Duodenal mucosa (tissue), 2 donors: ENCODE data around the gene TNFRSF9.
"Not testable (repeated sequence)": the region's sequence is repeated elsewhere in the genome, so short reads cannot be mapped to it uniquely, and the experiment has no call there.

Source experiments
- H3K27ac ChIP-seq: one replicate; pipeline ENCODE4 v1.7.0; 2013; ENCODE audit warnings: low read depth, low read length
- H3K27me3 ChIP-seq, 2 donors: one replicate each; pipeline ENCODE4 v1.7.0; 2013; ENCODE audit warnings: low read length in 2 of 2, control low read depth in 1 of 2; ENCODE audit not compliant: insufficient read depth in 2 of 2, control insufficient read depth in 1 of 2
- H3K36me3 ChIP-seq, 2 donors: one replicate each; pipeline ENCODE4 v1.7.0; 2013; ENCODE audit warnings: low read length in 2 of 2, control low read depth in 1 of 2; ENCODE audit not compliant: insufficient read depth in 2 of 2, control insufficient read depth in 1 of 2
- H3K4me1 ChIP-seq, 2 donors: one replicate each; pipeline ENCODE4 v1.7.0; 2013; ENCODE audit warnings: low read length in 2 of 2, control low read depth in 1 of 2; ENCODE audit not compliant: insufficient read depth in 2 of 2, control insufficient read depth in 1 of 2
- H3K4me3 ChIP-seq, 2 donors: one replicate each; pipeline ENCODE4 v1.7.0; 2013; ENCODE audit warnings: low read length in 2 of 2, low read depth in 1 of 2
- H3K9ac ChIP-seq, 2 donors: one replicate each; pipeline ENCODE4 v1.7.0; 2013; ENCODE audit warnings: low read length in 2 of 2, low read depth in 1 of 2
- H3K9me3 ChIP-seq, 2 donors: one replicate each; pipeline ENCODE4 v1.7.0; 2013; ENCODE audit warnings: low read length in 2 of 2, control low read depth in 1 of 2; ENCODE audit not compliant: control insufficient read depth in 1 of 2

TNFRSF9 gene

GRCh38 chr1:7973086-7973485 lies 32.4 kb upstream of the TNFRSF9 start:
- H3K27ac ChIP-seq = no peak overlapping the region
- H3K36me3 ChIP-seq = peaks cover 19 to 59% of the 10 kb centered on the region in 2 donors
- no peaks in the 10 kb centered on the region for H3K9me3 ChIP-seq
- no peak overlapping the region for H3K9ac ChIP-seq
- H3K4me3 ChIP-seq = no peak overlapping the region
- no peaks in the 10 kb centered on the region for H3K4me1 ChIP-seq
- no peaks in the 10 kb centered on the region for H3K27me3 ChIP-seq

- Histone ChIP-seq H3K36me3 (peaks cover 19 to 63% of the 10 kb centered on the region in 2 donors), H3K9me3 (no peaks in the 10 kb centered on the region), H3K27ac (no peak overlapping the region), H3K27me3 (no peaks in the 10 kb centered on the region), H3K9ac (no peak overlapping the region), H3K4me1 (no peaks in the 10 kb centered on the region), H3K4me3 (no peak overlapping the region)
These were observed 31.6 kb upstream of the TNFRSF9 start for GRCh38 chr1:7972285-7972684.

- Histone ChIP-seq H3K27me3 (no peaks in the 10 kb centered on the region), H3K4me1 (no peaks in the 10 kb centered on the region), H3K36me3 (peaks cover 23 to 62% of the 10 kb centered on the region in 2 donors), H3K27ac (no peak overlapping the region), H3K9me3 (no peaks in the 10 kb centered on the region), H3K9ac (no peak overlapping the region), H3K4me3 (no peak overlapping the region)
These were observed 30.4 kb upstream of the TNFRSF9 start for GRCh38 chr1:7971024-7971423.

- no peaks in the 10 kb centered on the region for H3K4me1 ChIP-seq
- no peak overlapping the region for H3K4me3 ChIP-seq
- no peaks in the 10 kb centered on the region for H3K9me3 ChIP-seq
- no peaks in the 10 kb centered on the region for H3K27me3 ChIP-seq
- H3K27ac ChIP-seq = no peak overlapping the region
- no peak overlapping the region for H3K9ac ChIP-seq
- H3K36me3 ChIP-seq = peaks cover 28 to 67% of the 10 kb centered on the region in 2 donors
These were observed 29.6 kb upstream of the TNFRSF9 start for GRCh38 chr1:7970246-7970645.

DNA sequence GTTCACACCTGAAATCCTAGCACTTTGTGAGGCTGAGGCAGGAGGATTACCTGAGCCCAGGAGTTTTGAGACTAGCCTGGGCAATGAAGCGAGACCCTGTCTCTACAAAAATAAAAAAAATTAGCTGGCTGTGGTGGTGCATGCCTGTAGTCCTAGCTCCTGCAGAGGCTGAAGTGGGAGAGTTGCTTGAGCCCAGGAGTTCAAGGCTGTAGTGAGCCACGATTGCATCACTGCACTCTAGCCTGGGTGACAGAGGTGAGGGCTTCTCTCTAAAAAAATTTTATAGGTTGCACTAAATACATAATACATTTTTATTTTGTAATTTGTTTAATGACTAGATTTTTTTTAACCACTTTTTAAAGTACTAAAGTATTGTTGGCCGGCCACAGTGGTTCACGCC lies 27.0 kb upstream of the TNFRSF9 start:
- Histone ChIP-seq H3K9me3 (no peaks in the 10 kb centered on the region), H3K27ac (no peak overlapping the region), H3K27me3 (no peaks in the 10 kb centered on the region), H3K36me3 (peaks cover 35 to 74% of the 10 kb centered on the region in 2 donors), H3K4me1 (peaks cover 0 to 4% of the 10 kb centered on the region in 2 donors), H3K4me3 (no peak overlapping the region), H3K9ac (no peak overlapping the region)

- peaks cover 4 to 9% of the 10 kb centered on the region in 2 donors for H3K4me1 ChIP-seq
- peaks cover 35 to 71% of the 10 kb centered on the region in 2 donors for H3K36me3 ChIP-seq
- H3K4me3 ChIP-seq = no peak overlapping the region
- H3K27me3 ChIP-seq = no peaks in the 10 kb centered on the region
- H3K9me3 ChIP-seq = no peaks in the 10 kb centered on the region
- no peak overlapping the region for H3K9ac ChIP-seq
- no peak overlapping the region for H3K27ac ChIP-seq
These were observed 26.6 kb upstream of the TNFRSF9 start for GRCh38 chr1:7967196-7967595.

GRCh38 chr1:7964476-7964875 lies 23.8 kb upstream of the TNFRSF9 start:
- peaks cover 11 to 19% of the 10 kb centered on the region in 2 donors for H3K4me1 ChIP-seq
- H3K27ac ChIP-seq = no peak overlapping the region
- no peak overlapping the region for H3K9ac ChIP-seq
- no peaks in the 10 kb centered on the region for H3K27me3 ChIP-seq
- H3K9me3 ChIP-seq = no peaks in the 10 kb centered on the region
- peaks cover 21 to 48% of the 10 kb centered on the region in 2 donors for H3K36me3 ChIP-seq
- H3K4me3 ChIP-seq = no peak overlapping the region

GRCh38 chr1:7963841-7964240 lies 23.2 kb upstream of the TNFRSF9 start:
- H3K9ac ChIP-seq = not testable (repeated sequence)

DNA sequence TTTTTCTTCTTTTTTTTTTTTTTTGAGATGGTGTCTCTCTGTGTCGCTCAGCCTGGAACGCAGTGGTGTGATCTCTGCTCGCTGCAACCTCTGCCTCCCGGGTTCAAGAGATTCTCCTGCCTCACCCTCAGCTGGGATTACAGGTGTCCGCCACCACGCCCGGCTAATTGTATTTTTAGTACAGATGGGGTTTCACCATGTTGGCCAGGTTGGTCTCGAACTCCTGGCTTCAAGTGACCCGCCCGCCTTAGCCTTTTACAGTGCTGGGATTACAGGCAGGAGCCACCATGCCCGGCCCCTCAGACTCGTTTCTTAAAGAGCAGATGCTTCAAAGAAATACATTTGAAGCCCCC lies 22.7 kb upstream of the TNFRSF9 start:
- H3K9me3 ChIP-seq, H3K27ac ChIP-seq, H3K27me3 ChIP-seq, H3K4me3 ChIP-seq, H3K9ac ChIP-seq: not testable (repeated sequence)
- Histone ChIP-seq H3K36me3 (peaks cover 16 to 38% of the 10 kb centered on the region in 2 donors), H3K4me1 (peaks cover 11 to 19% of the 10 kb centered on the region in 2 donors)

More at GRCh38 chr1:7963841-7964240, 23.2 kb upstream of the TNFRSF9 start:
- Histone ChIP-seq H3K4me1 (peaks cover 11 to 19% of the 10 kb centered on the region in 2 donors), H3K36me3 (peaks cover 17 to 42% of the 10 kb centered on the region in 2 donors)
- not testable (repeated sequence) for H3K9me3 ChIP-seq, H3K27me3 ChIP-seq, H3K4me3 ChIP-seq, H3K27ac ChIP-seq

- H3K27ac ChIP-seq = no peak overlapping the region
- peak overlapping the region; percentile 75 to 79 for H3K9ac ChIP-seq
- peaks cover 11 to 19% of the 10 kb centered on the region in 2 donors for H3K4me1 ChIP-seq
- peaks cover 16 to 34% of the 10 kb centered on the region in 2 donors for H3K36me3 ChIP-seq
- peak overlapping the region; percentile 83 to 88 for H3K4me3 ChIP-seq
- H3K27me3 ChIP-seq = no peaks in the 10 kb centered on the region
- H3K9me3 ChIP-seq = no peaks in the 10 kb centered on the region
These were observed 22.2 kb upstream of the TNFRSF9 start for GRCh38 chr1:7962636-7963377.
